PC-9 (cell line): ENCODE measurements around the gene NBEA. TPM values are rescaled to one million over a fixed set of nuclear protein-coding genes. Genes with fewer than 3 reads are reported as not detected.

Source experiments
- BruUV-seq: library from RNA; stranded (reverse); fragments of 400-500 nt; replicated peaks from 2 replicates; lab custom pipeline; 2021; lab: Mats Ljungman, UMichigan
- CTCF ChIA-PET: fragments of 300-600 bp; sonication (Branson Sonifier 250); formaldehyde crosslinking; loops from one replicate; lab custom pipeline; 2022; ENCODE audit warnings: antibody characterized with exemption; lab: Charles Lee
- POLR2A ChIA-PET: fragments of 300-600 bp; sonication (Branson Sonifier 250); formaldehyde crosslinking; loops from one replicate; lab custom pipeline; 2022; ENCODE audit warnings: antibody characterized with exemption; ENCODE audit not compliant: unreplicated experiment; lab: Charles Lee
- DNase-seq, 2 experiments: peaks; one replicate each; pipeline versions ENCODE4 v3.0.0 to v3.0.0-alpha.2; 2015 to 2022; ENCODE audit warnings: mixed read lengths in 1 of 2
- H2AFZ ChIP-seq: fragments of 200-600 bp; sonication (generic); 2 replicates; pipeline ENCODE4 v1.8.1; 2017; ENCODE audit warnings: antibody characterized with exemption
- H3F3A ChIP-seq: fragments of 200-600 bp; sonication (generic); 2 replicates; pipeline ENCODE4 v1.8.1; 2017; ENCODE audit warnings: antibody characterized with exemption, mild to moderate bottlenecking, low read depth; ENCODE audit not compliant: insufficient read depth
- H3K27ac ChIP-seq: fragments of 200-600 bp; sonication (generic); 2 replicates; pipeline ENCODE4 v1.6.1; 2016; ENCODE audit warnings: mixed run types
- H3K27me3 ChIP-seq: fragments of 200-600 bp; sonication (generic); 2 replicates; pipeline ENCODE4 v1.6.1; 2016; ENCODE audit warnings: low read depth, mixed run types; ENCODE audit not compliant: insufficient read depth
- H3K36me3 ChIP-seq: fragments of 200-600 bp; sonication (generic); 2 replicates; pipeline ENCODE4 v1.6.1; 2016; ENCODE audit warnings: low read depth, mixed run types
- H3K4me1 ChIP-seq: fragments of 200-600 bp; sonication (generic); replicated peaks from 2 replicates; pipeline ENCODE4 v1.6.1; 2016; ENCODE audit warnings: mixed run types; ENCODE audit not compliant: insufficient read depth
- H3K4me2 ChIP-seq: fragments of 200-600 bp; sonication (generic); 2 replicates; pipeline ENCODE4 v1.6.1; 2017; ENCODE audit warnings: mixed run types
- H3K4me3 ChIP-seq: fragments of 200-600 bp; sonication (generic); 2 replicates; pipeline ENCODE4 v1.6.1; 2016; ENCODE audit warnings: mixed run types
- H3K79me2 ChIP-seq: fragments of 200-600 bp; sonication (generic); 2 replicates; pipeline ENCODE4 v1.6.1; 2017; ENCODE audit warnings: low read depth, mixed run types
- H3K9me2 ChIP-seq: fragments of 200-600 bp; sonication (generic); 2 replicates; pipeline ENCODE4 v1.8.1; 2017; ENCODE audit warnings: mild to moderate bottlenecking; ENCODE audit not compliant: insufficient read depth
- H3K9me3 ChIP-seq: fragments of 200-600 bp; sonication (generic); 2 replicates; pipeline ENCODE4 v1.8.1; 2016; ENCODE audit warnings: low read depth; ENCODE audit not compliant: insufficient read depth
- H4K20me1 ChIP-seq: fragments of 200-600 bp; sonication (generic); 2 replicates; pipeline ENCODE4 v1.8.1; 2017; ENCODE audit not compliant: insufficient read depth
- CTCF ChIP-seq: fragments of 200-600 bp; sonication (generic); conservative IDR thresholded peaks from 2 replicates; pipeline ENCODE4 v1.6.1; 2017; ENCODE audit warnings: mixed run types, antibody characterized with exemption, mild to moderate bottlenecking, moderate library complexity
- EZH2 ChIP-seq: fragments of 200-600 bp; sonication (generic); IDR thresholded peaks from 2 replicates; pipeline ENCODE4 v1.8.0; 2017; ENCODE audit warnings: antibody characterized with exemption, low read depth
- intact Hi-C: fragments of 100-400 bp; cut with micrococcal nuclease; formaldehyde crosslinking; loops from one replicate; pipeline ENCODE4 v1.10.0; 2022; ENCODE audit not compliant: unreplicated experiment
- total RNA-seq: library from RNA; stranded (reverse); gene quantifications from 2 replicates; pipeline ENCODE4 v1.2.3, GENCODE V29; 2021

Gene NBEA
- total RNA-seq, 1 experiment from 2014 or later = 4.0 TPM

- DNase-seq = no peak
- Histone ChIP-seq H3K4me1 (peaks cover 8% of the 10 kb centered on the region; the same call in 1 of the 2 replicates), H3K4me3 (no peak overlapping the region), H2AFZ (no peak overlapping the region), H3K27me3 (no peaks in the 10 kb centered on the region), H3K79me2 (no peaks in the 10 kb centered on the region), H3K9me3 (no peaks in the 10 kb centered on the region), H4K20me1 (no peaks in the 10 kb centered on the region), H3F3A (no peaks in the 10 kb centered on the region), H3K4me2 (no peak overlapping the region), H3K36me3 (no peaks in the 10 kb centered on the region), H3K27ac (no peak overlapping the region), H3K9me2 (no peaks in the 10 kb centered on the region)
- ChIA-PET POLR2A (no interaction called here), CTCF (no interaction called here)
- BruUV-seq = no TSS peak
- TF ChIP-seq CTCF (no peak), EZH2 (no peak)
- intact Hi-C loops = no loop called here
Observed at GRCh38 chr13:35694549-35695447, 752.7 kb downstream of the NBEA start.

- ChIA-PET POLR2A (no interaction called here), CTCF (no interaction called here)
- no peak overlapping the region for H2AFZ ChIP-seq
- peaks cover 8% of the 10 kb centered on the region; the same call in 1 of the 2 replicates for H3K4me1 ChIP-seq
- H3K9me2 ChIP-seq = no peaks in the 10 kb centered on the region
- DNase-seq = no peak
- H3K36me3 ChIP-seq = no peaks in the 10 kb centered on the region
- H4K20me1 ChIP-seq = no peaks in the 10 kb centered on the region
- no peaks in the 10 kb centered on the region for H3F3A ChIP-seq
- H3K27ac ChIP-seq = no peak overlapping the region
- no TSS peak for BruUV-seq
- no peak for TF ChIP-seq EZH2
- TF ChIP-seq CTCF = no peak
- H3K27me3 ChIP-seq = no peaks in the 10 kb centered on the region
- H3K79me2 ChIP-seq = no peaks in the 10 kb centered on the region
- intact Hi-C loops = no loop called here
- H3K9me3 ChIP-seq = no peaks in the 10 kb centered on the region
- H3K4me2 ChIP-seq = no peak overlapping the region
- H3K4me3 ChIP-seq = no peak overlapping the region
Observed at GRCh38 chr13:35695448-35695770, 753.3 kb downstream of the NBEA start.

GRCh38 chr13:35697186-35697730, 755.2 kb downstream of the NBEA start:
- H3K4me1 ChIP-seq = peaks cover 8% of the 10 kb centered on the region; the same call in 1 of the 2 replicates
- no peaks in the 10 kb centered on the region for H3K9me3 ChIP-seq
- H3F3A ChIP-seq = no peaks in the 10 kb centered on the region
- no peak overlapping the region for H3K27ac ChIP-seq
- H2AFZ ChIP-seq = no peak overlapping the region
- no peaks in the 10 kb centered on the region for H3K9me2 ChIP-seq
- H3K4me2 ChIP-seq = no peak overlapping the region
- BruUV-seq = no TSS peak
- no peak overlapping the region for H3K4me3 ChIP-seq
- TF ChIP-seq EZH2 = no peak
- no peak for TF ChIP-seq CTCF
- CTCF ChIA-PET = no interaction called here
- H3K79me2 ChIP-seq = no peaks in the 10 kb centered on the region
- POLR2A ChIA-PET = interaction anchor here (0.5 kb wide), 1 partner anchor 75 kb away, joined by 5 read pairs; no protein-coding TSS in a partner anchor
- H3K36me3 ChIP-seq = no peaks in the 10 kb centered on the region
- no peaks in the 10 kb centered on the region for H3K27me3 ChIP-seq
- intact Hi-C loops = no loop called here
- no peaks in the 10 kb centered on the region for H4K20me1 ChIP-seq
- no peak for DNase-seq
